GM19240 (cell line): ENCODE data around the gene UBE2D4.
"Not testable (repeated sequence)": the region's sequence is repeated elsewhere in the genome, so short reads cannot be mapped to it uniquely, and the experiment has no call there.

Experiments
- DNase-seq: peaks from one replicate; pipeline ENCODE4 v3.0.0; 2011; ENCODE audit warnings: low spot score; ENCODE audit not compliant: insufficient read length

The UBE2D4 gene

GRCh38 chr7:43966392-43966791 is 40.2 kb downstream of the UBE2D4 start:
- DNase-seq = not testable (repeated sequence)

- DNase-seq = not testable (repeated sequence)
Observed at GRCh38 chr7:43968172-43969040, 42.2 kb downstream of the UBE2D4 start.

GRCh38 chr7:43969586-43969985 is 43.4 kb downstream of the UBE2D4 start:
- DNase-seq = not testable (repeated sequence)

- DNase-seq = not testable (repeated sequence)
Observed at GRCh38 chr7:43970698-43971097, 44.5 kb downstream of the UBE2D4 start.

GRCh38 chr7:43974033-43974573 is 47.9 kb downstream of the UBE2D4 start:
- DNase-seq = not testable (repeated sequence)

GRCh38 chr7:43974725-43975482 is 48.7 kb downstream of the UBE2D4 start:
- not testable (repeated sequence) for DNase-seq

- DNase-seq = no peak
Observed at GRCh38 chr7:43977525-43977924, 51.3 kb downstream of the UBE2D4 start.

- DNase-seq = not testable (repeated sequence)
Observed at GRCh38 chr7:43978102-43978501, 51.9 kb downstream of the UBE2D4 start.

GRCh38 chr7:43982848-43983247 is 56.6 kb downstream of the UBE2D4 start:
- DNase-seq = not testable (repeated sequence)

GRCh38 chr7:43983736-43984135 is 57.5 kb downstream of the UBE2D4 start:
- DNase-seq = not testable (repeated sequence)

GRCh38 chr7:43985904-43986864 is 59.9 kb downstream of the UBE2D4 start:
- not testable (repeated sequence) for DNase-seq

- DNase-seq = not testable (repeated sequence)
Observed at GRCh38 chr7:43987476-43987875, 61.2 kb downstream of the UBE2D4 start.

- not testable (repeated sequence) for DNase-seq
Observed at GRCh38 chr7:43990011-43990585, 63.9 kb downstream of the UBE2D4 start.

GRCh38 chr7:43990829-43991228 is 64.6 kb downstream of the UBE2D4 start:
- not testable (repeated sequence) for DNase-seq

- not testable (repeated sequence) for DNase-seq
Observed at GRCh38 chr7:43992896-43993295, 66.7 kb downstream of the UBE2D4 start.

- not testable (repeated sequence) for DNase-seq
Observed at GRCh38 chr7:43994681-43995080, 68.4 kb downstream of the UBE2D4 start.

GRCh38 chr7:43997532-43997931 is 71.3 kb downstream of the UBE2D4 start, which contains the start of gene SPDYE1:
TSS of gene SPDYE1 (plus strand) at chr7:43997897. CDS start at chr7:43999950, 2,053 bp downstream.
- DNase-seq = not testable (repeated sequence)
